Measurements from ENCODE around the gene EXTL1. TPM values are rescaled to one million over a fixed set of nuclear protein-coding genes. Genes with fewer than 3 reads are reported as not detected.

The EXTL1 gene
- total and polyA plus RNA-seq, 2 of the 4 experiments (the other 2 are of a cell fraction) = 0.90 to 5.2 TPM

DNA sequence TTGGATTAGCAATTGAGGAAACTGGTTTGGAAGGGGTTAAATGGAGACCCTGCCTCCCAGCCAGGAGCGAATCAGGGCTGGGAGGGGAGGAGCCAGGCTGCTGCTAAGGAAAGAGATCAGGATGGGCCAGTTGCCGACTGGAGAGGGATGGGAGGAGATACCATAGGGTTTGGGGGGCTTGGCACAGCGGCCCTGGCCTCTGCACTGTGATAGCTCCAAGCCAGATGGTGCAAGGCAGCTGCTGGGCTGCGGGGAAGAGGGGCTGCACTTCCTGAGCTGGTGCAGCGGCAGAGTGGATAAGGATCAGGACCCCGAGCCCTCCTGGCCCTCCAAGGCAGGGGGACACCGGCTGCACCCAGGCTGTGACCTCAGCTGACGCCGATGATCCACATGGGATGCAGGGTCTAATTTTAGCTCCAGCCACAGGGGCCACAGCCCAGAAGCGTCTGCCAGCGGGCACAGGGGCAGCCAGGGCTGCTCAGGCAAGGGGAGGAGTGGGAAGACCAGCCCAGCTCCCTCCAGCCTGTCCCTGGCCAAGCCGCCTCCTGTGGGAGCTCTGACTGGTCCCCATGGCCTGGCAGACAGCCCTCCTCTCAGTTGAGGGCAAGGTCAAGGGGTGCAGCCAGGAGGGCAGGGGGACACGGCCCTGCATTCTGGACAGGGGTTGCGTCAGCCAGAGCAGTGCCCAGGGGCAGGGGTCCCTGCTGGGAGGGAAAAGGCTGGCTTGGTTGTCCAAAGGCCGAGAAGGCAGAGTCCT lies at the start of gene EXTL1 (continued):
- TF ChIP-seq, protein P1, sequence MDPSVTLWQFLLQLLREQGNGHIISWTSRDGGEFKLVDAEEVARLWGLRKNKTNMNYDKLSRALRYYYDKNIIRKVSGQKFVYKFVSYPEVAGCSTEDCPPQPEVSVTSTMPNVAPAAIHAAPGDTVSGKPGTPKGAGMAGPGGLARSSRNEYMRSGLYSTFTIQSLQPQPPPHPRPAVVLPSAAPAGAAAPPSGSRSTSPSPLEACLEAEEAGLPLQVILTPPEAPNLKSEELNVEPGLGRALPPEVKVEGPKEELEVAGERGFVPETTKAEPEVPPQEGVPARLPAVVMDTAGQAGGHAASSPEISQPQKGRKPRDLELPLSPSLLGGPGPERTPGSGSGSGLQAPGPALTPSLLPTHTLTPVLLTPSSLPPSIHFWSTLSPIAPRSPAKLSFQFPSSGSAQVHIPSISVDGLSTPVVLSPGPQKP (IDR thresholded peaks at IDR 0.05; ENCODE audit: borderline replicate concordance, low read depth, low read length) = no peak
- TF ChIP-seq POLR2A (IDR thresholded peaks at IDR 0.05; ENCODE audit: low read depth, low read length) = no peak
- TF ChIP-seq RFX5 (IDR thresholded peaks at IDR 0.05; ENCODE audit: low read depth, low read length) = no peak
- TF ChIP-seq RCOR1 (IDR thresholded peaks at IDR 0.05; ENCODE audit: insufficient replicate concordance, low read length) = no peak

- no peak overlapping the region for H2BK5ac ChIP-seq (ENCODE audit: low read depth, low read length, poor library complexity, severe bottlenecking)
- no peak overlapping the region for H3K4me3 ChIP-seq (ENCODE audit: insufficient read depth, low read depth, low read length)
- no peak overlapping the region for H3K23ac ChIP-seq (ENCODE audit: low read depth, low read length)
- intact Hi-C loops (cut with micrococcal nuclease) (no loop called here), in situ Hi-C loops (cut with MboI; ENCODE audit: low sequenced_read_pairs) (no loop called here), dilution Hi-C loops (cut with HindIII; ENCODE audit: low sequenced_read_pairs, unreplicated experiment) (no loop called here)
- no CpG with 5 or more reads among the region's 1 CpG for WGBS, 2 experiments (ENCODE audit: extremely low coverage in 2 of 2, insufficient read length in 1 of 2)
- BruUV-seq (replicated peaks) = no TSS peak
- H4K8ac ChIP-seq (ENCODE audit: low read depth in 2 of 2, low read length in 2 of 2) = no peak overlapping the region
- ATAC-seq (ENCODE audit: low read depth) (no peak), DNase-seq (no peak)
- H2AK5ac ChIP-seq (ENCODE audit: low read depth, low read length) = no peak overlapping the region
- no peak overlapping the region for H2BK120ac ChIP-seq (ENCODE audit: low read depth, low read length)
- no peak overlapping the region for H2AFZ ChIP-seq (replicated peaks; ENCODE audit: low read length, poor library complexity)
- no peak overlapping the region for H3K4ac ChIP-seq (ENCODE audit: low read depth, low read length)
- no peak overlapping the region for H4K91ac ChIP-seq (ENCODE audit: insufficient read depth, low read depth, low read length)
- 0 out of 2 replicates have a peak, but pooled peaks cover 5% of the 10 kb centered on the region for H3K9me1 ChIP-seq (ENCODE audit: insufficient read depth, low read length)
- no peaks in the 10 kb centered on the region for H4K20me1 ChIP-seq (ENCODE audit: insufficient read depth, low read length)
- H3K27me3 ChIP-seq (ENCODE audit: control insufficient read depth, insufficient read depth, low read length) = no peaks in the 10 kb centered on the region
- H3K18ac ChIP-seq (ENCODE audit: low read depth, low read length) = no peak overlapping the region
- H3K4me1 ChIP-seq (ENCODE audit: control insufficient read depth, insufficient read depth, low read length) = no peaks in the 10 kb centered on the region
- H2AK9ac ChIP-seq (replicated peaks; ENCODE audit: low read depth, low read length, poor library complexity) = no peak overlapping the region
- POLR2A ChIA-PET (ENCODE audit: unreplicated experiment) = no interaction called here
- no peak overlapping the region for H3K4me2 ChIP-seq (ENCODE audit: low read depth, low read length)
- no peak overlapping the region for H3K9ac ChIP-seq (ENCODE audit: low read depth, low read length)
- H3K56ac ChIP-seq (ENCODE audit: extremely low read depth, insufficient read depth, low read length) = no peak overlapping the region
- no peak overlapping the region for H2BK15ac ChIP-seq (ENCODE audit: low read depth, low read length)
- no peaks in the 10 kb centered on the region for H3K79me1 ChIP-seq (ENCODE audit: low read depth in 1 of 2, low read length in 2 of 2)
- CTCF ChIA-PET = interaction anchor here (0.6 kb wide), 1 partner anchor 148 kb away, joined by 6 read pairs; no protein-coding TSS in a partner anchor
- no peak overlapping the region for H2BK20ac ChIP-seq (ENCODE audit: low read depth, low read length)
- no peak overlapping the region for H3K27ac ChIP-seq (ENCODE audit: insufficient read depth, low read length)
- 0 out of 2 replicates have a peak overlapping the region, but pooled peaks have one; percentile 41 for H3K14ac ChIP-seq (replicated peaks; ENCODE audit: low read depth, low read length)
- H3K9me3 ChIP-seq (ENCODE audit: control insufficient read depth, insufficient read depth, low read length) = no peaks in the 10 kb centered on the region
- no peak overlapping the region for H4K5ac ChIP-seq (ENCODE audit: low read depth, low read length)
- peaks cover 32% of the 10 kb centered on the region for H3K36me3 ChIP-seq (ENCODE audit: control insufficient read depth, insufficient read depth, low read length)
- no peak for TF ChIP-seq RCOR1 (IDR thresholded peaks at IDR 0.05; ENCODE audit: insufficient replicate concordance, low read length)
- TF ChIP-seq RAD21 (IDR thresholded peaks at IDR 0.05; ENCODE audit: low read length) = no peak
- no peak for TF ChIP-seq NFE2L2 (IDR thresholded peaks at IDR 0.05; ENCODE audit: low read depth, low read length)
- no peak for TF ChIP-seq RFX5 (IDR thresholded peaks at IDR 0.05; ENCODE audit: low read depth, low read length)
- TF ChIP-seq, protein P2, sequence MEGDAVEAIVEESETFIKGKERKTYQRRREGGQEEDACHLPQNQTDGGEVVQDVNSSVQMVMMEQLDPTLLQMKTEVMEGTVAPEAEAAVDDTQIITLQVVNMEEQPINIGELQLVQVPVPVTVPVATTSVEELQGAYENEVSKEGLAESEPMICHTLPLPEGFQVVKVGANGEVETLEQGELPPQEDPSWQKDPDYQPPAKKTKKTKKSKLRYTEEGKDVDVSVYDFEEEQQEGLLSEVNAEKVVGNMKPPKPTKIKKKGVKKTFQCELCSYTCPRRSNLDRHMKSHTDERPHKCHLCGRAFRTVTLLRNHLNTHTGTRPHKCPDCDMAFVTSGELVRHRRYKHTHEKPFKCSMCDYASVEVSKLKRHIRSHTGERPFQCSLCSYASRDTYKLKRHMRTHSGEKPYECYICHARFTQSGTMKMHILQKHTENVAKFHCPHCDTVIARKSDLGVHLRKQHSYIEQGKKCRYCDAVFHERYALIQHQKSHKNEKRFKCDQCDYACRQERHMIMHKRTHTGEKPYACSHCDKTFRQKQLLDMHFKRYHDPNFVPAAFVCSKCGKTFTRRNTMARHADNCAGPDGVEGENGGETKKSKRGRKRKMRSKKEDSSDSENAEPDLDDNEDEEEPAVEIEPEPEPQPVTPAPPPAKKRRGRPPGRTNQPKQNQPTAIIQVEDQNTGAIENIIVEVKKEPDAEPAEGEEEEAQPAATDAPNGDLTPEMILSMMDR (conservative IDR thresholded peaks at IDR 0.05; ENCODE audit: low read depth, low read length) = no peak
- no peak for TF ChIP-seq FOS (IDR thresholded peaks at IDR 0.05; ENCODE audit: low read depth, low read length)
- TF ChIP-seq CHD1 (IDR thresholded peaks at IDR 0.05; ENCODE audit: low read depth, low read length) = no peak
- TF ChIP-seq SMC3 (IDR thresholded peaks at IDR 0.05; ENCODE audit: low read depth, low read length) = no peak
- no peak for TF ChIP-seq USF2 (IDR thresholded peaks at IDR 0.05; ENCODE audit: low read depth, low read length)
- TF ChIP-seq POLR2A (IDR thresholded peaks at IDR 0.05; ENCODE audit: low read depth, low read length) = no peak
- no peak for TF ChIP-seq MXI1 (IDR thresholded peaks at IDR 0.05; ENCODE audit: borderline replicate concordance, low read depth, low read length)
These were observed 49.8 kb upstream of the EXTL1 start for GRCh38 chr1:25971811-25972180.

Data from IMR-90 (cell line).